Endothelial cell of umbilical vein (primary cell): ENCODE data around the gene ATP5PB. TPM values are rescaled to one million over a fixed set of nuclear protein-coding genes. Genes with fewer than 3 reads are reported as not detected.

ENCODE experiments used
- BruUV-seq: library from RNA; stranded (reverse); fragments of 400-500 nt; replicated peaks from 2 replicates; lab custom pipeline; 2021; lab: Mats Ljungman, UMichigan
- CTCF ChIA-PET: fragments of 300-600, 350-600 bp; sonication (Branson Sonifier 250); formaldehyde crosslinking; loops from one replicate; lab custom pipeline; 2021; ENCODE audit warnings: antibody characterized with exemption, inconsistent platforms; lab: Charles Lee
- POLR2A ChIA-PET: fragments of 300-600, 350-600 bp; sonication (Branson Sonifier 250); formaldehyde crosslinking; loops from one replicate; lab custom pipeline; 2021; ENCODE audit warnings: antibody characterized with exemption, inconsistent platforms; lab: Charles Lee
- DNase-seq: peaks from one replicate; pipeline ENCODE4 v3.0.0-alpha.2; 2011; ENCODE audit warnings: low read depth, low spot score
- FAIRE-seq: peaks from 2 replicates; lab custom pipeline; 2011; peaks lifted over from hg19 to GRCh38; lab: Jason Lieb, UNC
- H2AFZ ChIP-seq: 2 replicates; pipeline ENCODE4 v1.6.0; 2012; ENCODE audit warnings: low read depth, low read length, control low read depth, inconsistent platforms
- H3K27ac ChIP-seq: 2 replicates; pipeline ENCODE4 v1.5.1; 2011; ENCODE audit warnings: low read depth, mild to moderate bottlenecking, control low read depth, low read length, moderate library complexity; ENCODE audit not compliant: insufficient read depth
- H3K27me3 ChIP-seq, 2 experiments: 2 replicates each; pipeline versions ENCODE4 v1.6.0 to v1.6.1; 2011; ENCODE audit warnings: low read length in 2 of 2, mixed read lengths in 1 of 2; ENCODE audit not compliant: control insufficient read depth in 2 of 2, insufficient read depth in 2 of 2
- H3K36me3 ChIP-seq, 2 experiments: 2 replicates in 1 of 2; 3 replicates in 1 of 2; pipeline ENCODE4 v1.5.1; 2011; ENCODE audit warnings: low read length in 2 of 2, mild to moderate bottlenecking in 1 of 2, moderate library complexity in 1 of 2; ENCODE audit not compliant: control insufficient read depth in 2 of 2, insufficient read depth in 2 of 2; ENCODE audit errors: extremely low read depth in 1 of 2
- H3K4me1 ChIP-seq: 3 replicates; pipeline ENCODE4 v1.5.1; 2011; ENCODE audit warnings: mild to moderate bottlenecking, low read length; ENCODE audit not compliant: control insufficient read depth, insufficient read depth; ENCODE audit errors: extremely low read depth
- H3K4me2 ChIP-seq: 2 replicates; pipeline ENCODE4 v1.6.1; 2011; ENCODE audit warnings: low read length, control low read depth, mixed read lengths; ENCODE audit not compliant: insufficient read depth
- H3K4me3 ChIP-seq, 3 experiments: fragments of 200-600 bp in 1 of 3; sonication (generic), shearing (Covaris generic) in 1 of 3; replicated peaks in 1 of 3; 2 replicates each; pipeline ENCODE4 v1.5.1; 2011 to 2016; ENCODE audit warnings: control low read depth in 3 of 3, low read length in 3 of 3, mild to moderate bottlenecking in 2 of 3, inconsistent platforms in 1 of 3, low read depth in 1 of 3, moderate library complexity in 1 of 3; ENCODE audit not compliant: insufficient read depth in 1 of 3
- H3K79me2 ChIP-seq: 2 replicates; pipeline ENCODE4 v1.6.0; 2012; ENCODE audit warnings: low read length, inconsistent platforms; ENCODE audit not compliant: control insufficient read depth, insufficient read depth
- H3K9ac ChIP-seq: replicated peaks from 2 replicates; pipeline ENCODE3; 2011; ENCODE audit warnings: low read length, control low read depth; ENCODE audit not compliant: insufficient read depth; ENCODE audit errors: extremely low read depth
- H3K9me1 ChIP-seq: replicated peaks from 3 replicates; pipeline ENCODE4 v1.6.0; 2011; ENCODE audit warnings: mild to moderate bottlenecking, low read length; ENCODE audit not compliant: control insufficient read depth, insufficient read depth; ENCODE audit errors: extremely low read depth
- H3K9me3 ChIP-seq: replicated peaks from 2 replicates; pipeline ENCODE4 v1.5.1; 2012; ENCODE audit warnings: low read length, inconsistent platforms; ENCODE audit not compliant: control insufficient read depth, insufficient read depth
- H4K20me1 ChIP-seq: replicated peaks from 2 replicates; pipeline ENCODE3; 2011; ENCODE audit warnings: mild to moderate bottlenecking, low read length; ENCODE audit not compliant: control insufficient read depth, insufficient read depth; ENCODE audit errors: extremely low read depth
- CTCF ChIP-seq, 2 donors: IDR thresholded peaks; 1 replicate in 1 of 2; 2 replicates in 1 of 2; pipeline ENCODE4 v1.5.1; 2011; ENCODE audit warnings: low read length in 2 of 2, mild to moderate bottlenecking in 2 of 2, moderate library complexity in 2 of 2, control low read depth in 1 of 2, inconsistent platforms in 1 of 2, low read depth in 1 of 2; ENCODE audit not compliant: insufficient read depth in 1 of 2; ENCODE audit errors: extremely low read depth in 1 of 2
- EZH2 ChIP-seq: IDR thresholded peaks from 2 replicates; pipeline ENCODE4 v1.6.1; 2012; ENCODE audit warnings: borderline replicate concordance, low read depth, mild to moderate bottlenecking, moderate library complexity, low read length, inconsistent platforms; ENCODE audit not compliant: severe bottlenecking
- FOS ChIP-seq: IDR thresholded peaks from 2 replicates; pipeline ENCODE4 v1.6.1; 2011; ENCODE audit warnings: mild to moderate bottlenecking, low read length, moderate library complexity, borderline replicate concordance; ENCODE audit not compliant: insufficient read depth
- GATA2 ChIP-seq: IDR thresholded peaks from 2 replicates; pipeline ENCODE4 v1.7.0; 2011; ENCODE audit warnings: low read depth, mild to moderate bottlenecking, moderate library complexity, mixed read lengths, low read length; ENCODE audit not compliant: insufficient read length, insufficient read depth
- JUN ChIP-seq: IDR thresholded peaks from 2 replicates; pipeline ENCODE4 v1.6.1; 2011; ENCODE audit warnings: borderline replicate concordance, low read depth; ENCODE audit not compliant: insufficient read length, insufficient read depth
- MAX ChIP-seq: IDR thresholded peaks from 2 replicates; pipeline ENCODE4 v1.6.1; 2011; ENCODE audit not compliant: insufficient read depth, insufficient read length
- MYC ChIP-seq: IDR thresholded peaks from one replicate; pipeline ENCODE4 v1.6.1; 2011; ENCODE audit warnings: mild to moderate bottlenecking, low read depth, low read length
- POLR2A ChIP-seq: IDR thresholded peaks from 2 replicates; pipeline ENCODE4 v1.6.1; 2012; ENCODE audit warnings: low read depth, mild to moderate bottlenecking, control low read depth, low read length
- POLR2AphosphoS5 ChIP-seq: IDR thresholded peaks from 2 replicates; pipeline ENCODE4 v1.6.1; 2012; ENCODE audit warnings: low read depth, mild to moderate bottlenecking, control low read depth, low read length, moderate library complexity; ENCODE audit not compliant: insufficient read depth
- dilution Hi-C: fragments of 300-500 bp; cut with MboI; formaldehyde crosslinking; loops from one replicate; pipeline ENCODE4 v1.15.0; 2019; ENCODE audit warnings: low sequenced_read_pairs; ENCODE audit not compliant: extremely low pct_ligation_motif_present
- intact Hi-C: fragments of 100-400 bp; cut with micrococcal nuclease; formaldehyde crosslinking; loops from one replicate; pipeline ENCODE4 v1.10.0; 2022
- polyA plus RNA-seq, 4 experiments: library from polyadenylated mRNA; depleted of rRNA in 3 of 4; stranded (reverse) in 3 of 4; unstranded in 1 of 4; fragments of >200 nt; gene quantifications; 2 replicates each; pipeline versions ENCODE4 v1.2.1 to v1.2.3, GENCODE V29; 2011 to 2012; ENCODE audit warnings: missing spikeins in 1 of 4
- total RNA-seq: library from RNA; stranded (reverse); gene quantifications from 2 replicates; pipeline ENCODE4 v1.2.3, GENCODE V29; 2021

Gene ATP5PB
- total and polyA plus RNA-seq, 2 donors (not counting 3 experiments of a cell fraction or from before 2014, with no cell fraction given) = 231 to 244 TPM

- dilution Hi-C loops (no loop called here), intact Hi-C loops (no loop called here)
- DNase-seq (no peak), FAIRE-seq (no peak)
- CTCF ChIA-PET = interaction anchor here (1.1 kb wide), 1 partner anchor 15 kb away, joined by 6 read pairs; no protein-coding TSS in a partner anchor
- Histone ChIP-seq H4K20me1 (no peaks in the 10 kb centered on the region), H3K9me1 (no peaks in the 10 kb centered on the region), H3K9ac (no peak overlapping the region), H3K36me3 (no peaks in the 10 kb centered on the region), H3K9me3 (no peaks in the 10 kb centered on the region), H3K79me2 (no peaks in the 10 kb centered on the region), H2AFZ (no peak overlapping the region), H3K4me2 (no peak overlapping the region), H3K27ac (no peak overlapping the region), H3K27me3 (peaks cover 3 to 7% of the 10 kb centered on the region in 2 experiments), H3K4me3 (no peak overlapping the region), H3K4me1 (no peaks in the 10 kb centered on the region)
- TF ChIP-seq MAX (no peak), GATA2 (no peak), MYC (no peak), JUN (no peak), POLR2AphosphoS5 (no peak), POLR2A (no peak), FOS (no peak), CTCF (IDR thresholded peaks at IDR 0.05; ENCODE audit: extremely low read depth in 1 of 2, insufficient read depth in 1 of 2, low read depth in 1 of 2, low read length in 2 of 2) (no peak), EZH2 (no peak)
- POLR2A ChIA-PET = no interaction called here
- no TSS peak for BruUV-seq
Measured at GRCh38 chr1:111415461-111415860, 33.8 kb upstream of the ATP5PB start.
